Activated naive CD4-positive, alpha-beta T cell treated with anti-CD3 and anti-CD28 coated beads for 36 hours (primary cell): ENCODE data around the gene ZW10. TPM values are rescaled to one million over a fixed set of nuclear protein-coding genes. Genes with fewer than 3 reads are reported as not detected.
"Not testable (repeated sequence)": the region's sequence is repeated elsewhere in the genome, so short reads cannot be mapped to it uniquely, and the experiment has no call there.

ENCODE experiments used
- CTCF ChIA-PET: fragments of 350-600 bp; sonication (Branson Sonifier 250); formaldehyde crosslinking; loops from one replicate; lab custom pipeline; 2021; ENCODE audit warnings: antibody characterized with exemption; lab: Charles Lee
- DNase-seq: peaks from one replicate; pipeline ENCODE4 v3.0.0-alpha.2; 2020
- H3K27ac Mint-ChIP-seq: one replicate; pipeline ENCODE4 v1.8.0; 2021; ENCODE audit warnings: mild to moderate bottlenecking, mixed read lengths
- H3K27me3 Mint-ChIP-seq: one replicate; pipeline ENCODE4 v1.8.0; 2021; ENCODE audit warnings: low read depth, mixed read lengths
- H3K36me3 Mint-ChIP-seq: one replicate; pipeline ENCODE4 v1.8.0; 2021; ENCODE audit warnings: low read depth, mixed read lengths
- H3K4me1 Mint-ChIP-seq: one replicate; pipeline ENCODE4 v1.8.0; 2021; ENCODE audit warnings: low read depth, mixed read lengths
- H3K4me3 Mint-ChIP-seq: one replicate; pipeline ENCODE4 v1.8.0; 2021; ENCODE audit warnings: mild to moderate bottlenecking, moderate library complexity, mixed read lengths
- H3K9me3 Mint-ChIP-seq: one replicate; pipeline ENCODE4 v1.8.0; 2021; ENCODE audit warnings: mixed read lengths
- intact Hi-C: fragments of 100-400 bp; cut with micrococcal nuclease; formaldehyde crosslinking; loops from one replicate; pipeline ENCODE4 v1.15.1; 2023
- total RNA-seq, 2 experiments: library from RNA; stranded (reverse); gene quantifications; one replicate each; pipeline ENCODE4 v1.2.3, GENCODE V29; 2021

The ZW10 gene
- total RNA-seq, 2 experiments from 2014 or later: 10.7 to 11.6 TPM

- CTCF ChIA-PET, H3K27me3 Mint-ChIP-seq, H3K4me1 Mint-ChIP-seq, H3K9me3 Mint-ChIP-seq, H3K4me3 Mint-ChIP-seq, H3K27ac Mint-ChIP-seq, intact Hi-C loops, DNase-seq: not testable (repeated sequence)
- peaks cover 41% of the 10 kb centered on the region for H3K36me3 Mint-ChIP-seq
These were observed 53.0 kb downstream of the ZW10 start for GRCh38 chr11:113720478-113720877.

- H3K27me3 Mint-ChIP-seq: no peaks in the 10 kb centered on the region
- CTCF ChIA-PET: interaction anchor here (0.7 kb wide), 1 partner anchor 81 kb away, joined by 3 read pairs; no protein-coding TSS in a partner anchor
- peaks cover 3% of the 10 kb centered on the region for H3K9me3 Mint-ChIP-seq
- H3K4me3 Mint-ChIP-seq: no peak overlapping the region
- intact Hi-C loops: no loop called here
- DNase-seq: no peak
- no peaks in the 10 kb centered on the region for H3K4me1 Mint-ChIP-seq
- H3K36me3 Mint-ChIP-seq: peaks cover 57% of the 10 kb centered on the region
- no peak overlapping the region for H3K27ac Mint-ChIP-seq
These were observed 57.4 kb downstream of the ZW10 start for GRCh38 chr11:113715882-113716625.

DNA sequence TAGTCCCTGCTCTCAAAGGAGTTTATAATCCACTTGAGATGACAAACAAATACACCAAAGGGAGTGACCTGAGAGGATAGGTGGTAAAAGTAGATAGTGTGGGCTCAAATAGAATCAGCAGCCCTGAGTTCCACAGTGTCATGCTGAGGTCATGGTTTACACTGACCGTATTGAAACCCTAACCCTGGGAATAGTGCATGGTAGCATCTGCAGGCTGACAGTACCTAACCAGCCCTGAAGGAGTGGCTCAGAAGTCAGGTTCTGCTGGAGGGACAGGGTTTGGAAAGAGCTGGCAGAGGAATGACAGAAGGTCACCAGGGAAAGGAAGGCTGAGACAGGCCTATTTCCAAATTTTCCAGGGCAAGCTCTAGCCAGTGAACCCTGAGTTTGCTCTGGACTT lies 58.2 kb downstream of the ZW10 start:
- CTCF ChIA-PET: no interaction called here
- Mint-ChIP-seq H3K9me3 (peaks cover 4% of the 10 kb centered on the region), H3K4me1 (no peaks in the 10 kb centered on the region), H3K27ac (no peak overlapping the region), H3K27me3 (no peaks in the 10 kb centered on the region), H3K36me3 (peaks cover 53% of the 10 kb centered on the region), H3K4me3 (no peak overlapping the region)
- no peak for DNase-seq
- intact Hi-C loops: no loop called here

DNA sequence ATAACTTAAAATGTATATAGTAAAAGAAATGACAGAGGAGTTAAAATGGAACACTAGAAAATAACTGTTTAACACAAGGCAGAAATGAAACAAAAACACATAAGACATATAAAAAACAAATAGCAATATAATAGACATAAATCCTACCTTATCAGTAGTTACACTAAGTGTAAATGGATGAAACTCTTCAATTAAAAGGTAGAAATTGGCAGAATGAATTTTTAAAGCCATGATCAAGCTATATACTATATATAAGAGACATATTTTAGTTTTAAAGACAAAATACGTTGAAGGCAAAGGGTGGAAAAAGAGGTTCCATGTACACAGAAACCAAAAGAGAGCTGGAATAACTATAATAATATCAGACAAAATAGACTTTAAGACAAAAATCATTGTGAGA lies 62.5 kb downstream of the ZW10 start:
- CTCF ChIA-PET: interaction anchor here (0.6 kb wide), 1 partner anchor 184 kb away, joined by 3 read pairs; no protein-coding TSS in a partner anchor
- Mint-ChIP-seq H3K27me3 (no peaks in the 10 kb centered on the region), H3K9me3 (peaks cover 19% of the 10 kb centered on the region), H3K27ac (no peak overlapping the region), H3K36me3 (peaks cover 38% of the 10 kb centered on the region), H3K4me3 (no peak overlapping the region), H3K4me1 (no peaks in the 10 kb centered on the region)
- no peak for DNase-seq
- intact Hi-C loops: no loop called here

DNA sequence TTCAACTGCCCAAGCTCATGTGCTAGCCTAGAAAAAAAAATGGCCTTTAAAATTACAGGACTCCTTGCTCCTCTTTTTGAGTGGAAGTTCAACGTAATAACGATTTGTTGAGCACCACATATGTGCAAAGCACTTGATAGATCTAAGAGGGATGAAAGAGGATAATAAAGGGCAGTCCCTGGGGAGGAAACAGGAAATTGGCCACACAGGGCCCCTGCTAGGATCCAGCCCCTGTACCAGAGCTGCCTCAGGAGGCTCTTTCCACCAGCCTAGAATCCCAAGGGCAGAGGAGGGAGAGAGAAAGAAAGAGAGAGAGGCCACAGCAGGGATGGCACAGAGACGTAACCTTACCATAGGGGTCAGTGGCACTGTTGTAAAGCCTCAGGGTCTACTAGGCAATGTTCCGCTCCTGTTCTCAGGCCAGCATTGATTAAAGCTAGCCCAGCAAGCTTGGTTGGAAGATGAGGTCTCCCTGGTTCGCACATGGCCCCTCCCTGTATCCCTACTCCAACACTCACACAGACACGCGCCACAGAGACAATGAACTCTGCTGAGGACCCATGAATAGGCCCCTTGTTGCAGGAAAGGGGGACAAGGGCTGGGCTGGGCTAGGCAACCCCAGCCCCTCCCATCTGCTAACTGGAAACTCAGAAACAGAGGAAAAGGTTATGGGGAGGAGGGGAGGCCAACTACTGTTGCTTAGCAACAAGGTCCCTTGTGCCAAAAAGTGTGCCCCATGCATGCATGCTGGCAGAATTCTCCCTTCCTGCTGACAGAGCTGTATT lies 67.4 kb downstream of the ZW10 start, which contains the start of gene TMPRSS5:
Gene TMPRSS5, minus strand, starts transcription at position 438 of the 785 bp plus-strand sequence. Its CDS starts 84 bp downstream, at position 354.
- Mint-ChIP-seq H3K4me1 (no peaks in the 10 kb centered on the region), H3K27ac (no peak within 1 kb of the TSS), H3K27me3 (no peaks in the 10 kb centered on the region), H3K9me3 (peaks cover 20% of the 10 kb centered on the region), H3K36me3 (peaks cover 13% of the 10 kb centered on the region), H3K4me3 (no peak within 1 kb of the TSS)
- no peak for DNase-seq
- CTCF ChIA-PET: no interaction called here
- intact Hi-C loops: no loop called here

DNA sequence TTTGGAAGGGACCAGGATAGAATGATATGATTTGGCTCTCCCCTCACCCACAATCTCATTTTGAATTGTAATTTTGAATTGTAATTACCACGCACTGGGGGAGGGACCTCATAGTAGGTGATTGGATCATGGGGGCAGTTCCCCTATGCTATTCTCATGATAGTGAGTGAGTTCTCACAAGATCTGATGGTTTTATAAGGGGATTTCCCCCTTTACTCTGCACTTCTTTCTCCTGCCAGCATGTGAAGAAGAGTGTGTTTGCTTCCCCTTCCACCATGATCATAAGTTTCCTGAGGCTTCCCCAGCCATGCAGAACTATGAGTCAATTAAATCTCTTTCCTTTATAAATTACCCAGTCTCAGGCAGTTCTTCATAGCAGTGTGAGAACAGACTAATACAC lies 69.9 kb downstream of the ZW10 start:
- H3K36me3 Mint-ChIP-seq: peaks cover 13% of the 10 kb centered on the region
- CTCF ChIA-PET, H3K27ac Mint-ChIP-seq, H3K27me3 Mint-ChIP-seq, H3K4me1 Mint-ChIP-seq, intact Hi-C loops, H3K4me3 Mint-ChIP-seq, DNase-seq: not testable (repeated sequence)
- H3K9me3 Mint-ChIP-seq: peaks cover 12% of the 10 kb centered on the region

- Mint-ChIP-seq H3K4me1 (no peaks in the 10 kb centered on the region), H3K4me3 (no peak overlapping the region), H3K9me3 (peaks cover 4% of the 10 kb centered on the region), H3K27ac (no peak overlapping the region), H3K27me3 (no peaks in the 10 kb centered on the region), H3K36me3 (peaks cover 5% of the 10 kb centered on the region)
- DNase-seq: no peak
- intact Hi-C loops: no loop called here
- CTCF ChIA-PET: no interaction called here
These were observed 72.0 kb downstream of the ZW10 start for GRCh38 chr11:113701491-113701890.

DNA sequence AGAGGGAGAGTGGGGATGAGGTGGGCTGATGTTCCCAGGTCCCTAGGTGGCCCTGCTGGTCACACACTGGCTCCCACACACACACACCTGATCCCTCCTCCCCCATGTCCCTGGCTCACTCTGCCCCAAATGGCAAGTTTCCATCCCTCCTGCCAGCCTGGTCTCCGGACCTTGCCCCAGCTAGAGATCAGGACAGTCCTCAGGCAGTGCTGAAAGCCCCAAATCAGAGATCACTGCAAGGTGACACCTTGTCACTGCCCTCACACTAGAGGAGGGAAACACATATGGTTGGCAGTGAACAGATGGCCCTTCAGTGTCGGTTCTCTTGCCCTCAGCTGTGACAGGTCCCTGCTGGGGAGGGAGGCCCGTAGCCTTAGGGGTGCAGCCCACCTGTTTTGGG lies 75.0 kb downstream of the ZW10 start:
- Mint-ChIP-seq H3K27ac (no peak overlapping the region), H3K4me1 (no peaks in the 10 kb centered on the region), H3K4me3 (no peak overlapping the region), H3K9me3 (no peaks in the 10 kb centered on the region), H3K27me3 (no peaks in the 10 kb centered on the region), H3K36me3 (peaks cover 3% of the 10 kb centered on the region)
- CTCF ChIA-PET: no interaction called here
- intact Hi-C loops: no loop called here
- no peak for DNase-seq

- peaks cover 3% of the 10 kb centered on the region for H3K36me3 Mint-ChIP-seq
- H3K4me3 Mint-ChIP-seq: no peak overlapping the region
- intact Hi-C loops: no loop called here
- no peaks in the 10 kb centered on the region for H3K4me1 Mint-ChIP-seq
- CTCF ChIA-PET: no interaction called here
- no peaks in the 10 kb centered on the region for H3K9me3 Mint-ChIP-seq
- H3K27me3 Mint-ChIP-seq: no peaks in the 10 kb centered on the region
- no peak for DNase-seq
- no peak overlapping the region for H3K27ac Mint-ChIP-seq
These were observed 75.6 kb downstream of the ZW10 start for GRCh38 chr11:113697756-113698407.

DNA sequence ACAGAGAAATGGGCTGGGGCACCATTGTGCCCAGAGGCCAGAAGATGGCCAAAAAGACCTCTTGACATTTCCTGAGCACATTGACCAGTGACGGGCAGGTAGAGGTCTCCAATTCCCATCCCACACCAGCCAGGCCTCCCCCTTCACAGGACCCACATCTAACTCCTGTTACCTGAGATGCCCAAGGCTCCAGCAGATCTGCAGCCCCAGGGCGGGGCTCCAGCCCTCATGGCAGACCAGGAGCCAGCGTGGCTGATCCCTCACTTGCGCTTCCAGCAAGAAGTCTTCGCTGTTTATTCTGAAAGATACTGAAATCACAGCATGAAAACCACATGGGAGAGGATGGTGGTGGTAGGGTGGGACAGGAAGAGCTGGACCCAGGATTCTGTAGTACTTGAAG lies 76.4 kb downstream of the ZW10 start:
- H3K27ac Mint-ChIP-seq: no peak overlapping the region
- H3K9me3 Mint-ChIP-seq: no peaks in the 10 kb centered on the region
- no peak for DNase-seq
- no peaks in the 10 kb centered on the region for H3K4me1 Mint-ChIP-seq
- CTCF ChIA-PET: no interaction called here
- H3K4me3 Mint-ChIP-seq: no peak overlapping the region
- H3K36me3 Mint-ChIP-seq: peaks cover 3% of the 10 kb centered on the region
- intact Hi-C loops: no loop called here
- no peaks in the 10 kb centered on the region for H3K27me3 Mint-ChIP-seq

- Mint-ChIP-seq H3K36me3 (peaks cover 3% of the 10 kb centered on the region), H3K4me3 (no peak overlapping the region), H3K4me1 (no peaks in the 10 kb centered on the region), H3K27ac (no peak overlapping the region), H3K9me3 (no peaks in the 10 kb centered on the region), H3K27me3 (no peaks in the 10 kb centered on the region)
- CTCF ChIA-PET: no interaction called here
- intact Hi-C loops: no loop called here
- DNase-seq: no peak
These were observed 78.3 kb downstream of the ZW10 start for GRCh38 chr11:113695207-113695606.

DNA sequence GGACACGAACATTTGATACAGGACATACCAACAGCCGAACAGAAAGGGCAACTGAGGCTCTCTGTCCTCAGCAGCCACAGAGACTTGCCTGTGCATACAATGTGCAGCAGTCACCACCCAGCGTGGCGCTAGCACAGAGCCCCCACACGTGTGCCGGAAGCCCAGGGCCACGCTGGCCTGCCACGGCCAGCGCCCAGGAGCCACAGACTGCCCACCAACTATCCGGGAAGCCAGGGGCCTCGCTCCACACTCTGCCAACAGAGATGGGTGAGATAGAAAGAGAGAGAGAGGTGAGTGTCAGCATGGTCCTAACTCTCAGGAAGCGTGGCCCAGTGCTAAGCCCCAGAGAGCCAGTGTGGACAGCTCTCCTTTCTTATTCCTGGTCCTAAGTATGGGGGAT lies 79.1 kb downstream of the ZW10 start:
- H3K36me3 Mint-ChIP-seq: peaks cover 3% of the 10 kb centered on the region
- intact Hi-C loops: no loop called here
- H3K27me3 Mint-ChIP-seq: no peaks in the 10 kb centered on the region
- H3K4me3 Mint-ChIP-seq: no peak overlapping the region
- no peak for DNase-seq
- no peak overlapping the region for H3K27ac Mint-ChIP-seq
- CTCF ChIA-PET: no interaction called here
- H3K9me3 Mint-ChIP-seq: no peaks in the 10 kb centered on the region
- H3K4me1 Mint-ChIP-seq: no peaks in the 10 kb centered on the region
